Fibroblast of the aortic adventitia (primary cell): ENCODE results near the gene HSPA8. TPM values are rescaled to one million over a fixed set of nuclear protein-coding genes. Genes with fewer than 3 reads are reported as not detected.
"Not testable (repeated sequence)": the region's sequence is repeated elsewhere in the genome, so short reads cannot be mapped to it uniquely, and the experiment has no call there.

Experiments used
- DNase-seq: peaks from one replicate; pipeline ENCODE4 v3.0.0-alpha.2; 2010; ENCODE audit warnings: low read depth
- H3K4me3 ChIP-seq: 2 replicates; pipeline ENCODE4 v1.5.1; 2011; ENCODE audit warnings: low read depth, mild to moderate bottlenecking, control low read depth, low read length, moderate library complexity
- CTCF ChIP-seq: IDR thresholded peaks from 2 replicates; pipeline ENCODE4 v1.5.1; 2011; ENCODE audit warnings: mild to moderate bottlenecking, low read length, control low read depth, inconsistent platforms; ENCODE audit not compliant: insufficient read depth
- total RNA-seq: library from RNA; depleted of rRNA; stranded (reverse); fragments of >200 nt; gene quantifications from 2 replicates; pipeline ENCODE4 v1.2.3, GENCODE V29; 2012; ENCODE audit warnings: low replicate concordance

HSPA8 gene
- total RNA-seq, 1 donor = 2,934 TPM

- TF ChIP-seq CTCF = no peak
- peak overlapping the region; percentile 99 for H3K4me3 ChIP-seq
- DNase-seq = peak; percentile 100
Observed at GRCh38 chr11:123062158-123062891, 389 bp upstream of the HSPA8 start.

GRCh38 chr11:123060277-123061000 is 1.5 kb downstream of the HSPA8 start:
- peak overlapping the region; percentile 99 for H3K4me3 ChIP-seq
- DNase-seq = no peak
- no peak for TF ChIP-seq CTCF

- peak overlapping the region; percentile 99 for H3K4me3 ChIP-seq
- not testable (repeated sequence) for DNase-seq
Observed at GRCh38 chr11:123059041-123059920, 2.7 kb downstream of the HSPA8 start.

- H3K4me3 ChIP-seq = peak overlapping the region; percentile 99
- DNase-seq = no peak
- TF ChIP-seq CTCF = no peak
Observed at GRCh38 chr11:123057661-123058305, 4.2 kb downstream of the HSPA8 start.

- no peak for TF ChIP-seq CTCF
- no peak for DNase-seq
- H3K4me3 ChIP-seq = peak overlapping the region; percentile 17
Observed at GRCh38 chr11:123056835-123057491, 5.0 kb downstream of the HSPA8 start.

GRCh38 chr11:123055191-123055901 is 6.6 kb downstream of the HSPA8 start:
- DNase-seq = no peak
- TF ChIP-seq CTCF = no peak
- no peak overlapping the region for H3K4me3 ChIP-seq
